GM12864 (cell line): ENCODE data around the gene CEACAM1.
A peak's percentile ranks its signal among the peaks of the same experiment; 100 is the strongest.
"Not testable (repeated sequence)": the region's sequence is repeated elsewhere in the genome, so short reads cannot be mapped to it uniquely, and the experiment has no call there.

ENCODE experiments used
- DNase-seq: peaks from one replicate; pipeline ENCODE4 v3.0.0-alpha.2; 2011; ENCODE audit warnings: low read depth
- H3K4me3 ChIP-seq: 2 replicates; pipeline ENCODE4 v1.5.1; 2011; ENCODE audit warnings: mild to moderate bottlenecking, low read depth, low read length, control low read depth
- TF ChIP-seq, protein P1 (sequence below): IDR thresholded peaks from 2 replicates; pipeline ENCODE4 v1.5.1; 2011; ENCODE audit warnings: low read depth, mild to moderate bottlenecking, moderate library complexity, low read length, control low read depth, inconsistent platforms; ENCODE audit errors: missing control alignments

The CEACAM1 gene

GRCh38 chr19:42534391-42534790, 6.1 kb upstream of the CEACAM1 start:
- DNase-seq: no peak
- TF ChIP-seq, protein P1, sequence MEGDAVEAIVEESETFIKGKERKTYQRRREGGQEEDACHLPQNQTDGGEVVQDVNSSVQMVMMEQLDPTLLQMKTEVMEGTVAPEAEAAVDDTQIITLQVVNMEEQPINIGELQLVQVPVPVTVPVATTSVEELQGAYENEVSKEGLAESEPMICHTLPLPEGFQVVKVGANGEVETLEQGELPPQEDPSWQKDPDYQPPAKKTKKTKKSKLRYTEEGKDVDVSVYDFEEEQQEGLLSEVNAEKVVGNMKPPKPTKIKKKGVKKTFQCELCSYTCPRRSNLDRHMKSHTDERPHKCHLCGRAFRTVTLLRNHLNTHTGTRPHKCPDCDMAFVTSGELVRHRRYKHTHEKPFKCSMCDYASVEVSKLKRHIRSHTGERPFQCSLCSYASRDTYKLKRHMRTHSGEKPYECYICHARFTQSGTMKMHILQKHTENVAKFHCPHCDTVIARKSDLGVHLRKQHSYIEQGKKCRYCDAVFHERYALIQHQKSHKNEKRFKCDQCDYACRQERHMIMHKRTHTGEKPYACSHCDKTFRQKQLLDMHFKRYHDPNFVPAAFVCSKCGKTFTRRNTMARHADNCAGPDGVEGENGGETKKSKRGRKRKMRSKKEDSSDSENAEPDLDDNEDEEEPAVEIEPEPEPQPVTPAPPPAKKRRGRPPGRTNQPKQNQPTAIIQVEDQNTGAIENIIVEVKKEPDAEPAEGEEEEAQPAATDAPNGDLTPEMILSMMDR: no peak
- H3K4me3 ChIP-seq: no peak overlapping the region

- H3K4me3 ChIP-seq: no peak overlapping the region
- no peak for DNase-seq
- TF ChIP-seq, protein P1: no peak
Measured at GRCh38 chr19:42532891-42533290, 4.6 kb upstream of the CEACAM1 start.

DNA sequence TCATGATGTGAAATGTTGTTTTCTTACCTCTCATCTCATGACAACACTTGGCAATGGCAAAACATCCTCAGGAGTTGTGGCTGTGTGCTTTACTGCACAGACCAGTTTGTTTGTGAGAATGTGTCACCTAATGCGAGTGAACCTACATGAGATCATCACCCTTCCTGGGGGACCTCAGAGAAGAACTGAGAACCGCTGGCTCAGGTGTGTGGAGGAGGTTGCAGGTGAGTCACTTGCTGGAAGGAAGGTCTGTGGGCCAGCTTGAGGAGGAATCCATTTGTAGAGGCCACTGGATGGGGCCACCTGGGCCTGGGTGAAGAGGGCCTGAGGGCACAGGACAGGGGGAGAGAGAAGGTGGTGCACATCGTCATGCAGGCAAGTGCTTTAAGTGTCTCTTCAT, 3.0 kb upstream of the CEACAM1 start:
- TF ChIP-seq, protein P1: no peak
- H3K4me3 ChIP-seq: no peak overlapping the region
- DNase-seq: no peak

GRCh38 chr19:42529248-42529764, 1.0 kb upstream of the CEACAM1 start:
- no peak overlapping the region; the same call in 1 of the 2 replicates for H3K4me3 ChIP-seq
- peak; percentile 38 for DNase-seq
- TF ChIP-seq, protein P1: peak; percentile 98

GRCh38 chr19:42524943-42525342, 3.3 kb downstream of the CEACAM1 start:
- TF ChIP-seq, protein P1: no peak
- H3K4me3 ChIP-seq: no peak overlapping the region
- DNase-seq: no peak

- TF ChIP-seq, protein P1: no peak
- H3K4me3 ChIP-seq: no peak overlapping the region
- DNase-seq: no peak
Measured at GRCh38 chr19:42524250-42524649, 4.0 kb downstream of the CEACAM1 start.

GRCh38 chr19:42522262-42522661, 6.0 kb downstream of the CEACAM1 start:
- not testable (repeated sequence) for DNase-seq

More at GRCh38 chr19:42522262-42522661, 6.0 kb downstream of the CEACAM1 start:
- H3K4me3 ChIP-seq: not testable (repeated sequence)
